Measurements from ENCODE around the gene MMP8.

The MMP8 gene

GRCh38 chr11:102704841-102705240 is 19.9 kb downstream of the MMP8 start:
- no peak overlapping the region for H3K4me3 Mint-ChIP-seq
- no peaks in the 10 kb centered on the region for H3K36me3 Mint-ChIP-seq (ENCODE audit: low read depth)
- peaks cover 5% of the 10 kb centered on the region for H3K27me3 Mint-ChIP-seq
- no peaks in the 10 kb centered on the region for H3K4me1 Mint-ChIP-seq
- no peaks in the 10 kb centered on the region for H3K9me3 Mint-ChIP-seq
- no peak overlapping the region for H3K27ac Mint-ChIP-seq
- no peak for DNase-seq
- ATAC-seq: no peak

DNA sequence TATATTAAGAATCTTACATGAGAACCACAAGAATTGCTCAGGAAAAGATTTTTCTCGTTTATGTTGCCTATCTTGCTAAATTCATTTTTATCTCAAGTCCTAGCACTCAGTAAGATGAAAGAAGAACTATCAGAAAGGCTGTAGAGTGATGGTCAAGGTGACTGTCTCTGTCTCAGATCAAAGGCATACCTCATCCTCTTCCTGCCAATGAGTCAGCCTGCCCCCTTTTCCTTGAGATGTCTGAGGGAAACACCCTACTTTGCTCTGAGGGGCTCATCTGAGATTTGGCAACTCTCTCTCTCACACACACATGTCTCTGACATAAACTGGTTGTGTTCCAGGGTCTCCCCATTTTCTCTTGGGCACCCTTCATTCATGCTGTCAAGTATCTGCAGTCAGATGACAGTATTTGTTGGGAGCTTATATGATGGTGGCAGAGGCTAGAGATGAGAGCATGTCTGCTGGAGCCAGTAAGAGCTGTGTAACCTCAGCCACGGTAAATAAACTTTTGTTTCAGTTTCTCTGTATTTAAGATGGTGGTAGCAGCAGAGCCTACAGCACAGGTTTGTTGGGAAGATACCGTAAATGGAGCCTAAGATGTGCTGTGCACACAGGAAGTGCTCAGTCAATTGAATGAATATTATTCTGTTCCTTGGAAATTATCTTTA is 20.8 kb downstream of the MMP8 start:
- Mint-ChIP-seq H3K9me3 (no peaks in the 10 kb centered on the region), H3K4me3 (no peak overlapping the region)

DNA sequence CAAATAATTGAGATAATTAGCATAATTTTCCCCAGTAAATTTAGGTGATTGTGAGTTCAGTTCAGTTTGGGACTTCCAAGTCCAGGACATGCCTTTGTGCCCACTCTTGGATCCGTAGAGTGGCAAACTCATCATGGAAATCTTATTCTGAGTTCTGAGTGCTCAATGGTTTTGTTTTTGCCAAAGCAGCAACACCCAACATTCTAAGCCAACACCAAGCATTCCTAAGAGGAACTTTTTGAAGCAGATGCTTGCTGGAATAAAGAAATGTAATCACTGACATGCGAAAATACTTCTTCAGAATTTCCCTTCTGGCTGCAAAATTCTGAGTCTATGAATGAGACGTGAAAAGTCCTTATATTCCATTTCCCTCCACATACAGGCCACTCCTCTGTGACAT is 29.6 kb downstream of the MMP8 start:
- no peaks in the 10 kb centered on the region for H3K9me3 Mint-ChIP-seq
- no peak overlapping the region for H3K27ac Mint-ChIP-seq
- ATAC-seq (no peak), DNase-seq (no peak)
- no peaks in the 10 kb centered on the region for H3K4me1 Mint-ChIP-seq
- H3K4me3 Mint-ChIP-seq: no peak overlapping the region
- no peaks in the 10 kb centered on the region for H3K36me3 Mint-ChIP-seq (ENCODE audit: low read depth)
- peaks cover 11% of the 10 kb centered on the region for H3K27me3 Mint-ChIP-seq

More for the DNA sequence above, 20.8 kb downstream of the MMP8 start:
- Mint-ChIP-seq H3K27me3 (peaks cover 2% of the 10 kb centered on the region), H3K4me1 (no peaks in the 10 kb centered on the region), H3K27ac (no peak overlapping the region), H3K36me3 (ENCODE audit: low read depth) (no peaks in the 10 kb centered on the region)
- ATAC-seq (no peak), DNase-seq (no peak)

DNA sequence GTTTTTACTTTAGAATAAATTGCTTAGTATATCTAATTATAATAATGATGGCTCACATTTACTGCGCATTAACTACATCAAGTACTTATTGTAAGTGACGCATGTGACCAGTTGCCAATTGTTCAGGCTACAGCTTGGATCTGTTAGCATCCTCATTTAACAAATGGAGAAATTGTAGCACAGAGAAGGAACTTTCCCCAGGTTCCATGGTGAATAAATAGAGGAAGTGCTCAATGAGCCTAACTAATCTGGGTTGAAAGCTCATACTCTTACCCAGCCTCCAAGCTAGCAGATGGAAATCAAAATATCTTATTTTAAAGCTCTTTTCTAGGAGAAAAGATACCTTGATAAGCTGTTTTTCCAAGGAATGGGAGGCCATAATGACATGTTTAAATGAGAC is 39.0 kb downstream of the MMP8 start:
- DNase-seq (no peak), ATAC-seq (no peak)
- Mint-ChIP-seq H3K4me1 (no peaks in the 10 kb centered on the region), H3K9me3 (no peaks in the 10 kb centered on the region), H3K27me3 (peaks cover 17% of the 10 kb centered on the region), H3K27ac (no peak overlapping the region), H3K4me3 (no peak overlapping the region), H3K36me3 (ENCODE audit: low read depth) (no peaks in the 10 kb centered on the region)

DNA sequence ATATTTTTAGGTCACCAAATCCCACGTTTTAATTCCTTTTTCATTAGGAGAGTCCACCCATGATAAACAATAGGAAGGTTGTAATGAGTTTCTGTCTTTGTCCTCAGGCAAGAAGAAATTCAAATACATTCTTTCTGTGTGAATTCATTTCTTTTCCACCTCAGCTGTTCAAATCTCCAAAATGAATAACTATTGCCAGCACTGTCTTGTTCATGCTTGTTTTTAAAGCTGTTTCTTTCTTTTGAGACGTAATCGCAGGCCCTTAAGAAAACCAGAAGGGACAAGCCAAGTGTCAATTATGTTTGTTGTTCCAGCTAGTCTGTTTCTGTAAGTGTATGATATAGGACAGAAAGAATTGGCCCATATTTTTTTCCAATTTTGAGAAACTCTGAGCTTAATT is 39.4 kb downstream of the MMP8 start:
- H3K27ac Mint-ChIP-seq: no peak overlapping the region
- DNase-seq: no peak
- peaks cover 17% of the 10 kb centered on the region for H3K27me3 Mint-ChIP-seq
- no peak overlapping the region for H3K4me3 Mint-ChIP-seq
- H3K9me3 Mint-ChIP-seq: no peaks in the 10 kb centered on the region
- H3K36me3 Mint-ChIP-seq (ENCODE audit: low read depth): no peaks in the 10 kb centered on the region
- no peak for ATAC-seq
- no peaks in the 10 kb centered on the region for H3K4me1 Mint-ChIP-seq

DNA sequence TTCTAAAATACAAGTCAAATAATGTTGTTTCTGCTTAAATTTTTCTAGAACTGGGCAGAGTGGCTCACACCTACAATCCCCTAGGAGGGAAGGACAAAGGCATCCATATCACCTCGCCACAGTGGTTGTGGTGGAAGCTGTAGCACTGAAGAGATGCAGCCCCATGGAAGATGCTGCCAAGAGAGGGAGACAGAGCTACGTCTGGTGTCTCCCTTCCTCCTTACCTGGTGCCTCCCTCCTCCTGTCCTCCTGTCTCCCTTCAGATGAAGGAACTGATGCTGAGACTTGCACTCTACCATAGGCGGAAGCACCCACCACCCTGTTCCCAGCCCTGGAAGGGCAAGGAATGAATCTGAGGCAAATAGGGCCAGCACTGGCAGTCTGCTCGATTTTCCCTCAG is 41.5 kb downstream of the MMP8 start:
- no peaks in the 10 kb centered on the region for H3K4me1 Mint-ChIP-seq
- H3K4me3 Mint-ChIP-seq: no peak overlapping the region
- ATAC-seq (no peak), DNase-seq (no peak)
- H3K36me3 Mint-ChIP-seq (ENCODE audit: low read depth): no peaks in the 10 kb centered on the region
- H3K27me3 Mint-ChIP-seq: peaks cover 17% of the 10 kb centered on the region
- no peaks in the 10 kb centered on the region for H3K9me3 Mint-ChIP-seq
- no peak overlapping the region for H3K27ac Mint-ChIP-seq

- peaks cover 12% of the 10 kb centered on the region for H3K27me3 Mint-ChIP-seq
- no peaks in the 10 kb centered on the region for H3K36me3 Mint-ChIP-seq (ENCODE audit: low read depth)
- H3K4me1 Mint-ChIP-seq: no peaks in the 10 kb centered on the region
- H3K4me3 Mint-ChIP-seq: no peak overlapping the region
- DNase-seq (no peak), ATAC-seq (no peak)
- H3K27ac Mint-ChIP-seq: no peak overlapping the region
- no peaks in the 10 kb centered on the region for H3K9me3 Mint-ChIP-seq
Observed at GRCh38 chr11:102680945-102681344, 43.8 kb downstream of the MMP8 start.

- Mint-ChIP-seq H3K9me3 (no peaks in the 10 kb centered on the region), H3K4me3 (no peak overlapping the region), H3K4me1 (no peaks in the 10 kb centered on the region), H3K27ac (no peak overlapping the region), H3K36me3 (ENCODE audit: low read depth) (no peaks in the 10 kb centered on the region), H3K27me3 (peaks cover 11% of the 10 kb centered on the region)
- DNase-seq (no peak), ATAC-seq (no peak)
Observed at GRCh38 chr11:102678022-102678421, 46.7 kb downstream of the MMP8 start.

GRCh38 chr11:102676084-102676483 is 48.7 kb downstream of the MMP8 start:
- DNase-seq (no peak), ATAC-seq (no peak)
- Mint-ChIP-seq H3K9me3 (no peaks in the 10 kb centered on the region), H3K36me3 (ENCODE audit: low read depth) (no peaks in the 10 kb centered on the region), H3K27ac (no peak overlapping the region), H3K4me1 (no peaks in the 10 kb centered on the region), H3K4me3 (no peak overlapping the region), H3K27me3 (peaks cover 4% of the 10 kb centered on the region)

GRCh38 chr11:102669664-102670063 is 55.1 kb downstream of the MMP8 start:
- no peak for DNase-seq
- H3K27me3 Mint-ChIP-seq: no peaks in the 10 kb centered on the region
- no peaks in the 10 kb centered on the region for H3K36me3 Mint-ChIP-seq (ENCODE audit: low read depth)
- ATAC-seq: no peak
- H3K4me1 Mint-ChIP-seq: peaks cover 3% of the 10 kb centered on the region
- H3K4me3 Mint-ChIP-seq: no peak overlapping the region
- no peaks in the 10 kb centered on the region for H3K9me3 Mint-ChIP-seq
- no peak overlapping the region for H3K27ac Mint-ChIP-seq

DNA sequence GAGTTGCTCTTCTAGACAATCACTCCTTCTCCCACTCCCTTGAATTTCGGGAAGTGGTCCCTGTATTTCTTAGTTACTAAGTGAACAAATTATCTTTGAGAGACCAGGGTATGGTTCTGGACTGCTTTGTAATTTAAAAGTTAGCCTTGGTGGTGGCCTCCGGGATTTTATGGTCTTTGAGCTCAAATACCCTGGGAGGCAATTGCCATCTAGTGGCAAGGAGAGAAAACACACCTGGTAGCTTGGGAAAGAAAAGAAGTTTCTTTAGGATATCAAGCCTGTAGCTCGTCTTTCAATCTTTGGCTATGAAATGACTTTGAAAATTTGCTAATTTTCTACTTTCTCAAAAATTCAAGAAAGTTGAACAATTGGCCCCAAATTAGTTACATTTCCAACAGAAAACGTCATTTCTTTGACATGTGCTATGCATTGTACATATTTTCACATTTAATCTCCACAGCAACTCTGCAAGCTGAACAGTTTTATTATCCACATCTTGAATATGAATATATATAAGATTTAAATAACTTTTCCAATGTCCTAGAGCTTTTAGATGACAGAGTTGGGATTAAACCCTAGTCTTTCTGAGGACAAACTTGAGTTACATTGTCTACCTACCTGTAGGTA is 58.3 kb downstream of the MMP8 start:
- no peaks in the 10 kb centered on the region for H3K9me3 Mint-ChIP-seq
- peaks cover 3% of the 10 kb centered on the region for H3K4me1 Mint-ChIP-seq
- DNase-seq (peak; percentile 16), ATAC-seq (no peak)
- H3K27ac Mint-ChIP-seq: no peak overlapping the region
- H3K36me3 Mint-ChIP-seq (ENCODE audit: low read depth): no peaks in the 10 kb centered on the region
- H3K4me3 Mint-ChIP-seq: no peak overlapping the region
- H3K27me3 Mint-ChIP-seq: no peaks in the 10 kb centered on the region

DNA sequence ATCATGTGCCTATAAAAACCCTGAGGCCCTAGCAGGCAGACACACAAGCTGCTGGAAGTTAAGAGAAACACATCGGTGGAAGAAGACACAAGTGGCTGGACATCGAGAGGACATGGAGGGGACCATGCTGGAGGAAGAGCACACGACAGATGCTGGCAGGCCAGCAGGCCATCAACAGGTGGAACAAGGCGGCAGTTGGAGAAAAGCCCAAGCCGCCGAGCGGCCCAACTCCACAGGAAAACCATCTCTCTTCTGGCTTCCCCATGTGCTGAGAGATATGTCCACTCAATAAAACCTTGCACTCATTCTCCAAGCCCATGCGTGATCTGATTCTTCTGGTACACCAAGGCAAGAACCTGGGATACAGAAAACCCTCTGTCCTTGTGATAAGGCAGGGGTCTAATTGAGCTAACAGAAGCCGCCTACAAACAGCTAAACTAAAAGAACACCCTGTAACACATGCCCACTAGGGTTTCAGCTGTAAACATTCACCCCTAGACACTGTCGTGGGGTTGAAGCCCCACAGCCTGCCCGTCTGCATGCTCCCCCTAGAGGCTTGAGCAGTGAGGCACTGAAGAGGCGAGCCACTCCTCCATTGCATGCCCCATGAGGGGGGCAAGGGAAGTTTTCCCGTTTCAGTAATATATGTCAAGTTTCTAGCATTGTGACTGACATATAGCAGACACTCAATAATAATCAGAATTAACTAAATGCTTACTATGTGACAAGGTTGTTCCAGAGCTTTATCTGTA is 60.6 kb downstream of the MMP8 start:
- no peak overlapping the region for H3K4me3 Mint-ChIP-seq
- peak; percentile 61 for ATAC-seq
- no peak overlapping the region for H3K27ac Mint-ChIP-seq
- peak; percentile 15 for DNase-seq
- no peaks in the 10 kb centered on the region for H3K9me3 Mint-ChIP-seq
- peaks cover 3% of the 10 kb centered on the region for H3K4me1 Mint-ChIP-seq
- no peaks in the 10 kb centered on the region for H3K27me3 Mint-ChIP-seq
- H3K36me3 Mint-ChIP-seq (ENCODE audit: low read depth): no peaks in the 10 kb centered on the region

DNA sequence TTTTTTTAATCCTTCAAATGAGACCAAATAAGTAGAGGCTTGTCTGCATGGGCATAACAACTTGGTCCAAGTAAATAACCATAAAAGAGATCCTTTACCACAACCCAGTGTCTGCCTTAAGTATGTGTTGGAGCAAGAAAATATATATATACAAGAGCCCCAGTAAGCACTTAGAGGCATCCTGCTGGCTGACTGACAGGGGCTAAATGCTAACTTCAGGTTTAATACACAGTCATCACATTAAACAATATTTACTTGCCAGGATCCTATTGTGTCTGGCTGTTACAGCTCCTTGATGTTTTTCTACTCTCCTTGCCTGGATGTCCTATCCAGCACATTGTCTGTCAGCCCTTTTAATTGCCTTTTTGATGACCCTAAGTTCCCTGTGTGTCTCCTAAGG is 62.1 kb downstream of the MMP8 start:
- Mint-ChIP-seq H3K4me1 (peaks cover 3% of the 10 kb centered on the region), H3K4me3 (no peak overlapping the region), H3K27ac (no peak overlapping the region), H3K27me3 (no peaks in the 10 kb centered on the region), H3K9me3 (no peaks in the 10 kb centered on the region), H3K36me3 (ENCODE audit: low read depth) (no peaks in the 10 kb centered on the region)
- DNase-seq (no peak), ATAC-seq (no peak)

Data from activated naive CD8-positive, alpha-beta T cell treated with anti-CD3 and anti-CD28 coated beads, Interleukin-2, amount 50 U/mL, for 24 hours (primary cell).